Stimulated activated CD4-positive, alpha-beta T cell treated with anti-CD3 and anti-CD28 coated beads, Interleukin-2, amount 100 ng/mL, for 4 hours (primary cell): ENCODE results near the gene ATP10A.

Experiments
- DNase-seq: peaks from one replicate; pipeline ENCODE4 v3.0.0-alpha.2; 2020; ENCODE audit warnings: low read depth

ATP10A gene

GRCh38 chr15:25824618-25825017 is 38.5 kb downstream of the ATP10A start:
- no peak for DNase-seq

- no peak for DNase-seq
These were observed 50.3 kb downstream of the ATP10A start for GRCh38 chr15:25812845-25813244.

DNA sequence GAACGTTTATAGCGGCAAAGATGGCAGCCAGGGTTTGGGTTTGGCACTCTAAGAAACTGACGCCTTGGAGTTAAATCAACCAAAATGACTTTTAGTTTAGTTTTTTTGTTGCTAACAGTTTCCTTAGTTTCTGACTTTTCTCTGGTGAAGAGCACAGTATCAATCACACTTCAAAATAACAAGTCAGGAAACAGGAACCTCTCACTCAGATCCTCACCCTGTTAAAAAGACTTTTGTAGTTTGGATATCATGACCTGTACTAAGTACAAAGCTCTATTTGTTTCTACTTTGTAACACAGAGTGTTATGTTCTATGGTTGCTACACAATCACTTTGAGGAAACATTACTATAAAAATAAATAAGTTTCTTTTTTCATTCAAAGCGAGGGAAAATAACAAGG is 51.1 kb downstream of the ATP10A start:
- no peak for DNase-seq

GRCh38 chr15:25811481-25811906 is 51.6 kb downstream of the ATP10A start:
- no peak for DNase-seq

GRCh38 chr15:25810631-25811091 is 52.5 kb downstream of the ATP10A start:
- DNase-seq, result no peak

DNA sequence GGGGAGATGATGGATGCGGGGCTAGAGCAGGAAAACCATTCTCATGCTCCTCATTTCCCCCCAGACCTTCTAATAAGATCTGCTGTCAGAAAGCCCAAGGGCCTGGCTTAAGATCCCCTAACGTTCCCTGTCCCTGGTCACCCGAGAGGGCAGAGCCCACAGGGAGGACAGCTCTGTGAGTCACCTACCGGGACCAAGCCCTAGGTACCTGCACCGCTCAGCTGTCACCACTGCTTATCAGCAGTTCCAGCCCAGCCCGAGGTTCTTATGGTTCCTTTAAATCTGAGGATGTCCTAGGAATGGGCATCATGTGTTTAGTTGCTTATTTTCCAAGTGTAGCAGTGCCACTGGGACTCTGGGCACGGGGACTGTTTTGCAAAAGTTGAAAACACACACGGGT is 53.0 kb downstream of the ATP10A start:
- no peak for DNase-seq

DNA sequence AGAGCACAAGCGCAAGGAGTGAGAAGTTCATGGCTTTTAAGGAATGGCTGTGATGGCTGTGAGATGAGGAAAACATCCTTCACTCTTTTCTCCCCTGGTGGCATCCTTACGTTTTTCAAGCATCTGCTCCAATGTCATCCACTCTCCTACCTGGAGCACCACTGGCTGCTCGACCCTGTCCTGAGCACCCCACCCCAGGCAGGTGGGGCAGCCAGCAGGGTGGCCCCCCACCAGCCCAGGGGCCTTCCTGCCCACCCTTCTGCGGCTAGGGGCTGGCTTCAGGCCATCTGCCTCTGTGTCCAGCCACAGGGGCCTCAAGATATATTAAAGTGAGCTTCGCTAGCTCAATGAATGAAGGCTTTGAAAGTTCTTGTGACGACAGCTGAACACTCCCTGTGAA is 56.1 kb downstream of the ATP10A start:
- no peak for DNase-seq

GRCh38 chr15:25805031-25805430 is 58.1 kb downstream of the ATP10A start:
- DNase-seq, result no peak

DNA sequence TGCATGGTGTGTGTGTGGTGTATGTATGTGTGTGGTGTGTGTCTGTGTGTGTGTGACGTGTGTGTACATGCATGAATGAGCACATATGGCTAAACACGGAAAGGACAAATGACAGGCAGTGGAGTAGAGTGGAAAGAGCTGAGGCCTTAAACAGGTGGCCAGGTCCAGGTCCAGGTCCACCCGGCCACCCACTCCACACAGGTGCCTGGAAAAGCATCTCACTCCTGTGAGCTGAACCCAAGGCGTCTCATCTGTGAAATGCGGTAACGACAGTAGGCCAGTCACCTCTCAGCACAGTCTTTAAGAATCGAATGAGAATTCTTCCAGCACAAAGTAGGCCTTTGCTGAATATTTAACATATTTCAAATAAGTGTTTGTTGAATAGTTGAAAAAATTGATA is 58.7 kb downstream of the ATP10A start:
- DNase-seq, result no peak

DNA sequence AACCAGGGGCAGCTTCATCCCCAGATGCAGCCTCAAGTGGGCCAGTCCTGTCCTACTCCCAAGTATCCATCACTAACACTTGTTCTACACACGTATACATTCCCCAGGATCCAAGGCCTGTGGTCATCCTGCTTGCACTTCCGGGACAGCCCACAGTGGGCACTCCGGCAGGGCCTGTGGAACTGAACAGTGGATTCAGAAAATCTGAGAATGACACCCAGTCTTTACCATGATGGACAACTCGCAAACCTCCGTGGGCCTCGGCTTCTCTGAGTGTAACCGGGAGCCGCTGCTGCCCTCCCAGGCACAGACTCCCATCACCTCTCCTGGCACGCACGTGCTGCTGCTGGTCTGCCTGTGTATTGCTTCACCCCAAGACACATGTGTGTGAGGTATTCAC is 59.6 kb downstream of the ATP10A start:
- DNase-seq, result no peak

DNA sequence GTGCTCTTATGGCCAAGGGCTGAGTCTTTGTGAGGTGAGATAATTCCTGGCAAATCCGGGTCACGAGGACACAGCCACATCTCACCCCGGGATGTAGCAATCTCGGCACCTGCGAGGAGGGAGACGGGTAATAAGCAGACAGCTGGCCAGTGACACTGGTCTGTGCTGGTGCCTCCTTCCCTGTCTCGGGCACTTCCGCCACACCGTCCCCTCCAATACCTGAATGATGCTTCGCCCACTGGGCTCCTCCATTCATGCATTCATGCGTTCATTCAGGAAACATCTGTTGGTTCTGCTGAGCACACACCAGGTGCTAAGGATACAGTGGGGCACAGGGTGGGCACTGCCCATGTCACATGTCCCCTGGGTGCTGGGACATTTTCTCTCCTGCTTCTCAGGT is 60.1 kb downstream of the ATP10A start:
- no peak for DNase-seq

DNA sequence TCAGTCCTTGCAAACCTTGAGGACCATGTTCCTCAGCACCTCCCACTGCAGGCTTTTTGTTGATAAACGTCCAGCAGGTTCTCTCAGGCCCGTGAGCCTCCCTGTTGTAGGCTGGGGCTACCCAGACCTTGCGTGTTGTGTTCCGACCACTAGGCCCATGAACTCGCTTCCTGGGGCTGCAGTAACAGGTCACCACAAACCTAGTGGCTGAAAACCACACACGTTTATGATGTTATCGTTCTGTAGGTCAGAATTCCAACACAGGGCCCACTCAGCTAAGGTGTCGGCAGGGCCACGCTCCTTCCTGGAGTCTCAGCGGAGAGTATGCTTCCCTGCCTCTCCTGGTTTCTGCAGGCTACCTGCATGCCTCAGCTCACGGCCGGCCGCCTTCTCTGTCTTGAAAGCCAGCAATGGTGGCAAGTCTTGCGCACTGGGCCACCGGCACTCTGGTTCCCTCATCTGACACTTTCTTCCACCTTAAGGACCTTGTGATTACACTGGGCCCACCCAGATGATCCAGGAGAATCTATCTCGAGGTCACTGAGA is 60.8 kb downstream of the ATP10A start:
- no peak for DNase-seq

DNA sequence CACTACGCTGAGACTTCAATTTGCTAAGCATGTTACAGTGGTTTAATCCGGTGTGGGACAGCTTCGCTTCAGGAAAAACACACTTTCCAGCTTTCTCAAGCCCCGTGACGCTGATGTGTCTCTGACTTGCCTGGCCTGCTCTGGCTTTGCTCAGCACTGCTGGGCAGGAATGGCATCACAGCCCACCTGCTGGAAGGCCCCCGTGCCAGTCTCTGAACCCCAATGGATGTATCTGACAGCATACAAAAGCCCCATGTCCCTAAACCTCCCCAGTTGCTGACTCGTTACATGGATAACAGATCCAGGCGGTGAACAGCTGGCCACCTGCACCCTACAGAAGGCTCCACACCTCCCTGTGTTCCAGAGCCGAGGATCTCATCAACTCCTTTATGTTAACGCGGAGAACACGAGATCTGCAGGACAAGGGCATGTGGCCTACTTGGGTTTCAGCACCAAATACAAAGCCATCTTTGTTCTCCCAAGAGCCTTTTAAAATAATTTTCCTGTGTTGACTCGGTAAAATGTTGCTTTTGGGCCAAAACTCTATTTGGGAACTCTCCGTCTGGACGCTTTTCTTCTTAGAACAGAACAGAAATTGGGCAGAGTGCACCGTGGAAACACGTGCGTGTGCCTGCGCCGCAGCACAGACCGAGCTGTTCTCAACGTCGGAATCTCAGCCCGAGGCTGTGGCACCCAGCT is 61.4 kb downstream of the ATP10A start:
- no peak for DNase-seq

DNA sequence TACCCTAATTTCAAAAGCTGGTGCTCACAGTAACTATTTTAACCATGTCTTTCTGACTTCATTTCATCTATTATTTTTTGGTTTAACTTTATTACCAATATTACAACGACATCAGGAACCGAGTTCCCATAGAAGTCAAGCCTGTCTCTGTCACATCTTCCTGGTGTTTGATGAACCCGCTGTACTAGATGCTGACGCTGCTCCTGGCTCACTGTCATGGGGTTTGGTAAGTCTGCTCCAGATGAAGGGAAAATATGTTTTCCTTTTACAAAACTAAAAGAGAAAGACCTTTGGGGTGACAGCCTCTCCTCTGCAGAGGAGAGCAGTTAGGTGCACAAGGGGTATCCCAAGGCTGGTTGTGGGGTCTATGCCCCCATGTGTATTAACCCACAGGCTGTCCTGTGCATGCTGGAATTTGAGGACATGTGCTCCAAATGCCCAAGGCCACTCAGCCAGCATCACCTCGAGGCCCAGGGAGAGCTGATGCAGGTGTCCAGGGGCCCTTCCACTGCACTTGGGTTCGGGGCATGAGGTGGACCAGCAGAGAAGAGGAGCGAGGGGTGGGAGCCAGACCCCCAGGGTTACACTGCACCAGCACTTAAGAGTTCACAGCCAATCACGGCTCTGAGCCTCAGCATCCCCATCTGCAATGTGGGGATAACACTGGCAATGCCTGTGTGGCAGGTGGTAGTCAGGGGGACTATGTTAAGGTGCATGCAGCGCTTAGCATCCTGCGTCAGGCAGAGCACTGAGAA is 62.2 kb downstream of the ATP10A start:
- no peak for DNase-seq

DNA sequence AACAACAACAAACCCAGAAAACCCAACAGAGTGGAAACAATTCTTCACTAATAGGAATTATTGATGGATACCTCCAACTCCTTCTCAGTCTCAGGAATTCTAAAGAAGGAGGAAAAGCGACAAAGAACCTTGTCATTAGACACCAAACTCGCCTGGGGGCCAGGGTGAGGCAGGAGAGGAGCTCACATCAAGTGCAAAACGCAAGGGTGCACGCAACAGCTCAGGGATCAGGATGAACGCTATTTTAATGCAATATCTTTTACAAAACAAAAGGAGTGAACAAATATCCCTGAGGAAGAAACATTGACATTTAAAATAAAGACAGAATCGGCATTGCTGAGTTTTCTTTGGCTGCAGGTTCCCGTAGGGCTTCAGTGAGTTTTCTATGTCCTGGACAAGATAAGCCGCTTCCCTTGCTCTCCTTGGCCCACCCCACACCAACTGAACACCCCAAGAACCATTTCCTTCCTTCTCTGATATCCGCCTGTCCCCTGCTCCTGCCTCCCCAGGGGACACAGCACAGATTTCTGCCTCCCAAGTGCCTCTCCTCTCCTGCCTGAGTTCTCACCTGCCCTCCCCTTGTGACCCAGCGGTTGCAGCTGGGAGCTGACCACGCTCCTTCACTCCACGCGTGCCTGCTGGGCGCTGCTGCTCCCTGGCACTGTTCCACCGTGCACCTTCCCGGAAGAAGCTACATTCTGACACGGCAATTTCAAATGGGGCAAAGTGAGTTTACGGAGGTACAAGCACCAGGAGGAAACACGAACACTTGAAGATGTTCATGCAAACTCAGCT is 63.0 kb downstream of the ATP10A start:
- no peak for DNase-seq

GRCh38 chr15:25797936-25798901 is 64.9 kb downstream of the ATP10A start:
- no peak for DNase-seq

GRCh38 chr15:25797511-25797935 is 65.6 kb downstream of the ATP10A start:
- DNase-seq, result no peak

DNA sequence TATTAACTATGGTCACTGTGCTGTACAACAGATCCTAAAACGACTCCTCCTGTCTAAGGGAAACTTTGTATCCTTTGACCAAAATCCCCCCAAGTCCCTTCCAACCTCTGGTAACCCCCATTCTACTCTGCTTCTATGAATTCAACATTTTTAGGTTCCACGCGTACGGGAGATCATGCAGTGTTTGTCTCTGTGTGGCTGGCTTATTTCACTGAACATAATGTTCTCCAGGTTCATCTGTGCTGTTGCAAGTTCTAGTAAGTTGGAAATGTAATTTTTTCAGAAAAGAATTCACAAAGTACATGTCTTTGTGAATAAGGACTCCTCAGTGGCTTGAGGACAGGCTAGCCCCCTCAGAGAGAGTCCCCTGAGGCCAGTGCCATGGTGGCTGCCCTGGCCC is 66.1 kb downstream of the ATP10A start:
- no peak for DNase-seq

- DNase-seq, result no peak
These were observed 66.7 kb downstream of the ATP10A start for GRCh38 chr15:25796395-25796794.

- DNase-seq, result no peak
These were observed 67.4 kb downstream of the ATP10A start for GRCh38 chr15:25795712-25796111.

- no peak for DNase-seq
These were observed 68.1 kb downstream of the ATP10A start for GRCh38 chr15:25795061-25795460.
